GM18498 (cell line): ENCODE results near the gene BIVM.
"Not testable (repeated sequence)": the region's sequence is repeated elsewhere in the genome, so short reads cannot be mapped to it uniquely, and the experiment has no call there.

Source experiments
- ATAC-seq: cut with Tn5 transposase; IDR thresholded peaks from one replicate; pipeline ENCODE4 v1.9.1; 2021; ENCODE audit warnings: mild to moderate bottlenecking, moderate library complexity; ENCODE audit not compliant: unreplicated experiment

Gene BIVM

GRCh38 chr13:102798581-102799425, at the start of gene BIVM, which contains the start of gene POGLUT2:
Gene BIVM, plus strand, starts transcription at chr13:102799119. Its CDS starts 8,149 bp downstream, at chr13:102807268.
Gene POGLUT2, minus strand, starts transcription at chr13:102798976. Its CDS starts 306 bp downstream, at chr13:102798670.
- peak; percentile 80 for ATAC-seq

- no peak for ATAC-seq
Observed at GRCh38 chr13:102751886-102752285, 47.0 kb upstream of the BIVM start.

DNA sequence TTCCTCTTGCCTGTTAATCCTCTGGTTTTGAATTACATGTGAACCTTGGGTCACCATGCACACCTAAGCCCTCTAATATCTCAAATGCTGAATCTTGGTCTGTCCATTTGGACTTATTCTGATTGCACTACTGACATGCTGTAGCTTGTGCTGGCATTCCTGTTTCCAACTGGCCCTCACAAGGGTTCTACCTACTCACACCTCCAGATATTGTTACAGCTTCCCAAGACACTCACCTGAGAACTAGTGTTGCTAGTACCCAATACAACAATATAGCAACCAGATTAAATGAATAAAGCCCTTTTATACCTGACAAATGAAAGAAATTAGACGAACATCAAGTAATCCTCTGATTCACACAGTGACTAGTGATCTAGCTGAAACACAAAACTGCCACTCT, 41.9 kb upstream of the BIVM start:
- ATAC-seq, result no peak

GRCh38 chr13:102758842-102759241, 40.1 kb upstream of the BIVM start:
- no peak for ATAC-seq

- ATAC-seq, result no peak
Observed at GRCh38 chr13:102761071-102761470, 37.8 kb upstream of the BIVM start.

GRCh38 chr13:102763741-102764140, 35.2 kb upstream of the BIVM start:
- ATAC-seq, result no peak

DNA sequence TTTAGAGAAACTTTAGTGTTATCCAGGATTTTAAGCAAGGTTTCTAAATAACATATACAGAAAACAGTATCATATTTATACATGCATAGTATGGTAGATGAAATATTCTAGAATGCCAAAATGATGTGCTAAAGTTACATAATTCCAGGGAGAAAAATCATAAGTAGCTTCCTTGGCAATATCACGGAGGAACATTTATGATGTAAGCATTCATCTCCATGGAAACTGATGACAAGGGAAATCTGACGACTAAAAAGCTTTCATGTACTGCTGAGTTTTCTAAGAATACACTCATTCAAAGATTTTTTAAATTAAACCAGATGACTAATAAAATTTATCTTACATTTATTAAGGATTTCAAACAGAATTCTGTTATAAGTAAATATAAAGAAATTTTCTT, 30.0 kb upstream of the BIVM start:
- no peak for ATAC-seq

- ATAC-seq, result no peak
Observed at GRCh38 chr13:102769679-102770078, 29.2 kb upstream of the BIVM start.

GRCh38 chr13:102770435-102770834, 28.5 kb upstream of the BIVM start:
- no peak for ATAC-seq

DNA sequence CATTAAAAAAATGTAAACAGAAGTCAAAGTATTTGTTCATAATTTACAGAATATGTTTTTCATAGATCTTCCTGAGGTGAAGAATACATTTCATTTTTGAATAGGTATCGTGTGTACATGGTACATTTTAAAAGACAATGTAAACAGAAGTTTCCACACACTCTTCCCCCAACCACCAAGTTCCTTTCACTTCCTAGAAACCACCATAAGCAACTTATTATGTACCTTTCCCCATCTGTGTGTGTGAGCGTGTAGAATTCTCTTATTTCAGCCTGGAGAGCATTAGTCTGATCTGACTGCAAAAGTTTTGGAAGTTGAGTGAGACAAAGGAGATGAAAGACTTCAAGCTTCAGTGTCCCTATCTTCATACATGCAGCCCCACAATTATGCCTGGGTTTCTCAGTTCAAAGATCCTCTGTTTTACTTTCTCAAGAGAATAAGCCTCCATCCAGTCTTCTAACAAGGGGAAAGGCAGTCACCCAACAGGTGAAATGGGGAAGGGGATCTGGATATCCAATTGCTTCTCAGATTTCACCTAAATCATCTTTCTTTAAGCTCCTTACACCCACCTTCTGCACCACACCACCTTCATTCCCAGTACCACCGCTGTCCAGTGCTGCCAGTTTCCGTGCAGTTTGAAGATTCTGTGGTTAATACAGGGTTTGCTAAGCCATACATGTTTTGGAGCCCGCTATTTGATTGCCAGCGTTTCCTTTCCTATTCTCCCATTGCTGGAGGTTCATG, 27.4 kb upstream of the BIVM start:
- ATAC-seq, result no peak

DNA sequence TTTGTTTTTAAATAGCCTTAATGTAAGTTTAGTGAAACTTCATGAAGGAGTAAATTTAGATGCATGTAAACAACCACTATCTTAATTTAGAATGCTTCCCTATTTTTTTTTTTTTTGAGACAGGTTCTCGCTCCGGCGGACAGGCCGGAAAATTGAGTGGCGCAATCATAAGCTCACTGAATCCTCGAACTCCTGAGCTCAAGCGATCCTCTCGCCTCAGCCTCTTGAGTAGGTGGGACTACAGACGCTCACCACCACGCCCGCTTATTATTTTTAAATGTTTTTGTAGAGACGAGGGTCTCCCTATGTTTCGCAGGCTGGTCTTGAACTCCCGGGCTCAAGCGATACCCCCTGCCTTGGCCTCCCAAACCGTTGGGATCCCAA, 26.9 kb upstream of the BIVM start:
- no peak for ATAC-seq

GRCh38 chr13:102773441-102774213, 25.3 kb upstream of the BIVM start, which contains the start of gene TEX30:
Gene TEX30, minus strand, starts transcription at chr13:102773786. Its CDS starts 3,760 bp downstream, at chr13:102770026.
- peak; percentile 94 for ATAC-seq

DNA sequence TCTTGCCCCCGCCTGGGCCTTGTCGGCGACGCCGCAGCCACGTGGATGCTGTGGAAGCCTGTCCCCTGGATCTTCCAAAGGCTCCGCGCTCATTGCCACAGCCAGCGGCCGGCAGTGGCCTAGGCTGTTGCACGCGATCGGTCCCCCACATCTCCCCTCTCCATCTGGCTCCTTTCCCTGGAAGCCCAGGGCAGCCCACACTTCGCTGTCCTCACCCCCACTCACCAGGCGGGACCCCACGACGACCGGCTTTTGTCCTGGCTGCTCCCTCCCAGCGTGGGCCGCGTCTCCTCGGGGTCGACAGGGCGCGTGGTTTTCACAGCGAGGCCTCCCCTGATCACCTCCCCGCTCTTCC, 24.7 kb upstream of the BIVM start:
- ATAC-seq, result no peak

DNA sequence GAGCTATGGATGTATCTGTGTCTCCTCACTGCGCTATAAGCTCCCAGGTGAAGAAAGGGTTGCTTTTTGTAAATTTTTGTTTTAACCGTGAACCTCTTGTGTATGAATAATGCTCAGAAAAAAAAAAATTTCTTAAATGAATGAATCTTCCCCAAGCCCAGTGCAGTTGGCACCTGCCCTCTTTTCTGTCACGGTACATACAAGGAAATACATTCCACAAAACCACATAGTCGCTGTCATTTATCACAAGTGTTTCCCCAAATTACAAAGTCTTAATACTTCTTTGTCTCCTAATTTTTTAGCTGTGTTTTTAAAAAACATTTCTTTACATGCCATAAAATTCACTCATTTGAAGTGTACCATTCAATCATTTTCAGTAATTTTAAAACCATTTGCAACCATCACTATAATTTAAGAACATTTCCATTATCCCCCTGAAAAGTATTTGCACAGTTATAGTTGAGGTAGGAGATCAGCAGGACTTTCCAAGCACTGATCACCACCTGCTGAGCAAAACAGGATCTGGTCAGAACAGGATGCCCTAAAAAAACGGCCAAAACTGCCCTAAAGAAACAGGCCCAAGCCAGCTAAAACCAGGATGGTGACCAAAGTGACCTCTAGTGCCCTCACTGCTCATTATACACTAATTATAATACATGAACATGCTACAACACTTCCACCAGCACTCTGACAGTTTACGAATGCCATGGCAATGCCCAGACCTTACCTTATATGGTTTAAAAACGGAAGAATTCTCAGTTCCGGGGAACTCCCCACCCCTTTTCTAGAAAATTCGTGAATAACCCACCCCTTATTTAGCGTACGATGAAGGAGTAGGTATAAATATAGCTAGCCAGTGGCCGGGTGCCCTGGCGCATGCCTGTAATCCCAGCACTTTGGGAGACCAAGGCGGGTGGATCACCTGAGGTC, 24.1 kb upstream of the BIVM start:
- no peak for ATAC-seq

- ATAC-seq, result no peak
Observed at GRCh38 chr13:102776271-102776670, 22.6 kb upstream of the BIVM start.

GRCh38 chr13:102777736-102778135, 21.2 kb upstream of the BIVM start:
- ATAC-seq, result no peak

- peak; percentile 43 for ATAC-seq
Observed at GRCh38 chr13:102779436-102780159, 19.3 kb upstream of the BIVM start.

DNA sequence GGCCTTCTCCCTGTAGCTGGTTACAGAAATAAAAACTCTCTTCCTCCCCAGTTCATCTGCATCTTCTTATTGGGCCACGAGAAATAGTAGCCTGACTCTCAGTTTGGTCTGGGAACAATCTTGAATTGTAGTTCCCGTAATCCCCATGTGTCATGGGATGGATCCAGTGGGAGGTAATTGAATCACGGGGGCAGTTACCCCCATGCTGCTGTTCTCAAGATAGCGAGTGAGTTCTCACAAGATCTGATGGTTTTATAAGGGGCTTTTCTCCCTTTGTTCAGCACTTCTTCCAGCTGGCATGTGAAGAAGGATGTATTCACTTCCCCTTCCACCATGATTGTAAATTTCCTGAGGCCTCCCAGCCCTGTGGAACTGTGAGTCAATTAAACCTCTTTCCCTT, 18.3 kb upstream of the BIVM start:
- not testable (repeated sequence) for ATAC-seq

- no peak for ATAC-seq
Observed at GRCh38 chr13:102781591-102781990, 17.3 kb upstream of the BIVM start.

GRCh38 chr13:102784483-102784882, 14.4 kb upstream of the BIVM start:
- no peak for ATAC-seq
